GM23248 (cell line): ENCODE data around the gene COMP. TPM values are rescaled to one million over a fixed set of nuclear protein-coding genes. Genes with fewer than 3 reads are reported as not detected.
"Not testable (repeated sequence)": the region's sequence is repeated elsewhere in the genome, so short reads cannot be mapped to it uniquely, and the experiment has no call there.

ENCODE experiments used
- DNase-seq: peaks from one replicate; pipeline ENCODE4 v3.0.0-alpha.2; 2015
- H2AFZ ChIP-seq: fragments of 200-600 bp; sonication (generic); 2 replicates; pipeline ENCODE4 v1.6.1; 2016; ENCODE audit warnings: antibody characterized with exemption
- H3F3A ChIP-seq: fragments of 200-600 bp; sonication (generic); 2 replicates; pipeline ENCODE4 v1.6.1; 2016; ENCODE audit warnings: mild to moderate bottlenecking, antibody characterized with exemption, mixed run types; ENCODE audit not compliant: insufficient read depth
- H3K27ac ChIP-seq: fragments of 200-600 bp; sonication (generic); 2 replicates; pipeline ENCODE4 v1.5.1; 2016; ENCODE audit warnings: mild to moderate bottlenecking
- H3K27me3 ChIP-seq: fragments of 200-600 bp; sonication (generic); replicated peaks from 2 replicates; pipeline ENCODE4 v1.6.1; 2016; ENCODE audit warnings: mild to moderate bottlenecking; ENCODE audit not compliant: insufficient read depth
- H3K36me3 ChIP-seq: fragments of 200-600 bp; sonication (generic); 2 replicates; pipeline ENCODE4 v1.6.1; 2016; ENCODE audit warnings: low read depth, mild to moderate bottlenecking
- H3K4me1 ChIP-seq: fragments of 200-600 bp; sonication (generic); 2 replicates; pipeline ENCODE4 v1.6.1; 2016; ENCODE audit warnings: mild to moderate bottlenecking; ENCODE audit not compliant: insufficient read depth
- H3K4me2 ChIP-seq: fragments of 200-600 bp; sonication (generic); one replicate; pipeline ENCODE4 v1.6.1; 2016; ENCODE audit warnings: mild to moderate bottlenecking; ENCODE audit not compliant: unreplicated experiment
- H3K4me3 ChIP-seq: fragments of 200-600 bp; sonication (generic); 2 replicates; pipeline ENCODE4 v1.5.1; 2016; ENCODE audit warnings: mild to moderate bottlenecking
- H3K79me2 ChIP-seq: fragments of 200-600 bp; sonication (generic); 2 replicates; pipeline ENCODE4 v1.6.1; 2016; ENCODE audit warnings: mild to moderate bottlenecking; ENCODE audit not compliant: insufficient read depth
- H3K9ac ChIP-seq: fragments of 200-600 bp; sonication (generic); 2 replicates; pipeline ENCODE4 v1.6.1; 2016; ENCODE audit warnings: mild to moderate bottlenecking
- H3K9me2 ChIP-seq: fragments of 200-600 bp; sonication (generic); 2 replicates; pipeline ENCODE4 v1.6.1; 2016; ENCODE audit warnings: mixed run types, mild to moderate bottlenecking, moderate library complexity; ENCODE audit not compliant: insufficient read depth
- H3K9me3 ChIP-seq: fragments of 200-600 bp; sonication (generic); one replicate; pipeline ENCODE4 v1.6.1; 2017; ENCODE audit warnings: low read depth
- H4K20me1 ChIP-seq: fragments of 200-600 bp; sonication (generic); 2 replicates; pipeline ENCODE4 v1.6.0; 2016; ENCODE audit not compliant: insufficient read depth
- EZH2 ChIP-seq: fragments of 200-600 bp; sonication (generic); IDR thresholded peaks from 2 replicates; pipeline ENCODE4 v1.6.1; 2018; ENCODE audit warnings: antibody characterized with exemption, mild to moderate bottlenecking; ENCODE audit not compliant: insufficient read depth, poor library complexity, severe bottlenecking
- EZH2phosphoT487 ChIP-seq: fragments of 200-600 bp; sonication (generic); IDR thresholded peaks from 2 replicates; pipeline ENCODE4 v1.6.1; 2018; ENCODE audit warnings: antibody characterized with exemption, moderate library complexity, mild to moderate bottlenecking, low read depth; ENCODE audit not compliant: insufficient read depth
- WGBS, 2 experiments: methylation state at CpG; one replicate each; pipeline ENCODE4 v1.1.6; 2015 to 2017; ENCODE audit warnings: low lambda C conversion rate in 2 of 2, low coverage in 1 of 2; ENCODE audit errors: missing lambda C conversion rate in 2 of 2; 5-methylcytosine and 5-hydroxymethylcytosine counted together
- in situ Hi-C: fragments of 300-500 bp; cut with MboI; formaldehyde crosslinking; loops from 2 replicates; pipeline ENCODE4 v1.15.0; 2020
- polyA plus RNA-seq: library from polyadenylated mRNA; unstranded; fragments of >200 nt; fragmentation: Nextera tagmentation; extraction: Ambion mirVana; gene quantifications from 2 replicates; pipeline ENCODE4 v1.2.1, GENCODE V29; 2016
- total RNA-seq: library from RNA; depleted of rRNA; stranded (reverse); fragments of >200 nt; shearing (Covaris generic); gene quantifications from 2 replicates; pipeline ENCODE4 v1.2.3, GENCODE V29; 2014

COMP gene
- total and polyA plus RNA-seq, 2 experiments from 2014 or later = 93.8 to 252 TPM

DNA sequence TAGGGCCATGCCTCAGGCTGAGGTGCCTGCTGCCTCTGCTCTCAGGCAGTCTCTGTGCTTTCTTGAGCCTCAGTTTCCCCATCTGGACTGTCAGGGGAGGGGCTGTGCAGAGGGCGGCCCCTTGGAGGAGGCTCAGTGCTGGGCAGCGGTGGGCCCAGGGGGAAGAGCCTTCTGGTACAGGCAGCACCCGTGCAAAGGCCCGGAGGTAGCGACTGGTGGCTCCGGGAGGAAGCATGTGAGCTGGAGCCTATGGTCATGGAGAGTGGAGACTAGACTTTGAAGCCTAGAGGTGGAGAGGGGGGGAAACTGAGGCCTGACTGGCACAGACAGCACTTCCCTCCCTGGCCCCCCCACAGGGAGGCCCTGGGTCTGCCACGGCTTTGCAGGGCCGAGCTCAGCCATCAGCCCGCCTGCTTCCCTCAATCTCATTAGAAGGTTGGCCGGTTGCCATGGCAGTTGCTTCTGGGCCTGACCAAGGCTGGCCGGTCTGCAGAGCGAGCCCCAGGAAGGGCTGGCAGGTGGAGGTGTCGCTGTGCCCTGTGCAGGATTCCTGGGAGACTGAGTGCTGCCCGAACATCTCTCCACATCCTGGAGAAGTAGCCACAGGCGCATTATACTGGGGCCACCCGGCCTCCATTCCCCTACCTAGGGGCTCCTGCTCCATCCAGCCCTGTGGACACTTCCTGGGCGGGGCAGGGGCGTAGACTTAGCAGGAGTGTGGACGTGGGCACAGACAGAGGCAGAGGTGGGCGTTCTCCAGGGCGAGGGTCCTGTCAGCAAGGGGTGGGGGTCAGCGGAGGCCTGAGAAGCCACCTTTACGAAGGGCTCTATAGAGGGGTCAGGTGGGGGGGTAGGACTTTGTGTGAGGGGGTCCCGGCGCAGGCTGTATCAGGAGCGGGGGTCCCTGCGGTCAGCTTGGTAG lies 54.4 kb downstream of the COMP start:
- no peak for DNase-seq
- in situ Hi-C loops = no loop called here

DNA sequence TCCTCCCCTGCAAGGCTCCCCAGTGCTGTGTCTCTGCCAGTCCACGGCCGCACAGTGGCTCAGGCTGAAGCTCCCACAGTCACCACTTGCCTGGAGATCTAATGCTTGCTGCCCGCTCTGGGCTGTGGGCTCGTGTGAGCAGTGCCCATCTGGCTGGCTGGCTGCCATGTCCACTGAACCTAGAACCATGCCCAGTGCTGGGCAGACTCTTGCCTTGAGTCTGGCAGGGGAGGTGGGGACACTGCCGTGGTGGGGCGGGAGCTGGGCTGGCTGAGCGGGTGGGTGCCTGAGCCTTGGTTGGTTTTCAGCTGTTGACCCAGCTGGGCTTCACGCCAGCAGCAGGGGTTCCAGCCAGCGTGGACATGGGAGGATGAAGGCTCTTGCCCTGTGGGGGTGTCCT lies 55.4 kb downstream of the COMP start:
- Histone ChIP-seq H3K4me2 (no peak overlapping the region), H3K27me3 (no peaks in the 10 kb centered on the region), H3K4me3 (no peak overlapping the region), H3K9ac (no peak overlapping the region), H3K36me3 (no peaks in the 10 kb centered on the region), H3K4me1 (no peaks in the 10 kb centered on the region), H3K9me3 (no peaks in the 10 kb centered on the region), H3K27ac (no peak overlapping the region), H3F3A (no peaks in the 10 kb centered on the region), H3K9me2 (no peaks in the 10 kb centered on the region), H4K20me1 (no peaks in the 10 kb centered on the region), H3K79me2 (no peaks in the 10 kb centered on the region), H2AFZ (no peak overlapping the region)
- in situ Hi-C loops = no loop called here
- WGBS, 2 experiments = 80 to 89% methylated on average over 9 of the region's 9 CpGs
- no peak for TF ChIP-seq EZH2
- TF ChIP-seq EZH2phosphoT487 = no peak
- DNase-seq = no peak

More for the DNA sequence above, 54.4 kb downstream of the COMP start:
- Histone ChIP-seq H3K79me2 (no peaks in the 10 kb centered on the region), H4K20me1 (no peaks in the 10 kb centered on the region), H3K4me1 (no peaks in the 10 kb centered on the region), H3K9ac (no peak overlapping the region), H3F3A (no peaks in the 10 kb centered on the region), H3K27ac (no peak overlapping the region), H3K4me3 (no peak overlapping the region), H3K27me3 (no peaks in the 10 kb centered on the region), H3K9me2 (no peaks in the 10 kb centered on the region), H3K9me3 (no peaks in the 10 kb centered on the region), H3K36me3 (no peaks in the 10 kb centered on the region), H3K4me2 (no peak overlapping the region), H2AFZ (no peak overlapping the region)
- TF ChIP-seq EZH2phosphoT487 = no peak
- no peak for TF ChIP-seq EZH2
- WGBS, 2 experiments = 72 to 74% methylated on average over 25 to 27 of the region's 27 CpGs

DNA sequence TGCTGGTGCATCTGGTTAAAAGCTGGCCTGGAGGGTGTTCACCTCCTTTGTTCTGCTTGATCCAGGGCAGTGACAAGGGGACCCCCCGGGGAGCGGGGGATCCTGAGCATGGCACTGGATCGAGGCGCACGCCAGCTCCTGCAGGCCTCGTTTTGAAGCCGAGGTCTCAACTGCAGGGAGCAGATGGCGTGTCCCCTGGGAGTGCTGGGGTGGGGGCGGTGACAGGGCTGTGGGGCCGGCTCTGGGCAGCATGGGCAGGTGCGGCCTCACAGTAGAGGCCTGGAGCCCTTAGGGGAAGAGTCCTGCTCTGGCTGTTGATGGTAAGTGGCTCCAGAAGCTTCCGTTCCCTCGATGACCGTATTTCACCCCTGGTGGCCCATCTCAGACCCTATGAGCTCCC lies 55.8 kb downstream of the COMP start:
- H3K4me2 ChIP-seq = no peak overlapping the region
- 93 to 97% methylated on average over 13 to 14 of the region's 14 CpGs for WGBS, 2 experiments
- no peak overlapping the region for H3K27ac ChIP-seq
- H4K20me1 ChIP-seq = no peaks in the 10 kb centered on the region
- no peaks in the 10 kb centered on the region for H3K4me1 ChIP-seq
- H3K9me3 ChIP-seq = no peaks in the 10 kb centered on the region
- H3K27me3 ChIP-seq = no peaks in the 10 kb centered on the region
- H3K9me2 ChIP-seq = no peaks in the 10 kb centered on the region
- H3K4me3 ChIP-seq = no peak overlapping the region
- DNase-seq = no peak
- TF ChIP-seq EZH2phosphoT487 = no peak
- no peak for TF ChIP-seq EZH2
- H3K36me3 ChIP-seq = no peaks in the 10 kb centered on the region
- H3K79me2 ChIP-seq = no peaks in the 10 kb centered on the region
- in situ Hi-C loops = no loop called here
- no peaks in the 10 kb centered on the region for H3F3A ChIP-seq
- no peak overlapping the region for H3K9ac ChIP-seq
- H2AFZ ChIP-seq = no peak overlapping the region

DNA sequence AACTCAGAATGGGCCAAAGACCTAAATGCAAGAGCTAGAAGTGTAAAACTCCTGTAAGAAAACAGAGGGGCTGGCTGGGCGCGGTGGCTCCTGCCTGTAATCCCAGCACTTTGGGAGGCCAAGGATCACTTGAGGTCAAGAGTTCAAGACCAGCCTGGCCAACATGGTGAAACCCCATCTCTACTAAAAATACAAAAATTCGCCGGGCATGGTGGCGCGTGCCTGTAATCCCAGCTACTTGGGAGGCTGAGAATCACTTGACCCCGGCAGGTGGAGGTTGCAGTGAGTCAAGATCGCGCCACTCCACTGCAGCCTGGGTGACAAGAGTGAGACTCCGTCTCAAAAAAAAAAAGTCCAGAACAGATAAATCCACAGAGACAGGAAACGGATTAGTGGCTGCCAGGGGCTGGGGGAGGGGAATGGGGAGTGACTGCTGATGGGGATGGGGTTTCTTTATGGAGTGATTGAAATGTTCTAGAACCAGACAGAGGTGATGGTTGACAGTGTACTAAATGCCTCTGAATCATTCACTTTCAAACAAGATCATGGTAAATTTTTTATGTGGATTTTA lies 57.3 kb downstream of the COMP start:
- H3K27me3 ChIP-seq, H3K79me2 ChIP-seq, H3K4me2 ChIP-seq, H3K36me3 ChIP-seq, H3K9me2 ChIP-seq, H3F3A ChIP-seq, H2AFZ ChIP-seq, H4K20me1 ChIP-seq, H3K4me3 ChIP-seq, H3K9me3 ChIP-seq, H3K9ac ChIP-seq, H3K27ac ChIP-seq, in situ Hi-C loops, DNase-seq, H3K4me1 ChIP-seq: not testable (repeated sequence)
- WGBS, 2 experiments = 97% methylated on average over 11 of the region's 11 CpGs
